ENCODE results near the gene FAM76B.

Gene FAM76B

GRCh38 chr11:95734009-95734572 is 55.5 kb downstream of the FAM76B start:
- no peak for DNase-seq (ENCODE audit: extremely low read depth, low read depth)
- TF ChIP-seq CTCF (IDR thresholded peaks at IDR 0.05; ENCODE audit: low read depth, low read length) = no peak

GRCh38 chr11:95732930-95733602 is 56.5 kb downstream of the FAM76B start:
- no peak for TF ChIP-seq CTCF (IDR thresholded peaks at IDR 0.05; ENCODE audit: low read depth, low read length)
- no peak for DNase-seq (ENCODE audit: extremely low read depth, low read depth)

GRCh38 chr11:95729462-95729861 is 60.1 kb downstream of the FAM76B start:
- no peak for DNase-seq (ENCODE audit: extremely low read depth, low read depth)
- TF ChIP-seq CTCF (IDR thresholded peaks at IDR 0.05; ENCODE audit: low read depth, low read length) = no peak

GRCh38 chr11:95728790-95729189 is 60.8 kb downstream of the FAM76B start:
- no peak for DNase-seq (ENCODE audit: extremely low read depth, low read depth)
- TF ChIP-seq CTCF (IDR thresholded peaks at IDR 0.05; ENCODE audit: low read depth, low read length) = no peak

GRCh38 chr11:95728094-95728493 is 61.5 kb downstream of the FAM76B start:
- DNase-seq (ENCODE audit: extremely low read depth, low read depth) = no peak
- no peak for TF ChIP-seq CTCF (IDR thresholded peaks at IDR 0.05; ENCODE audit: low read depth, low read length)

- TF ChIP-seq CTCF (IDR thresholded peaks at IDR 0.05; ENCODE audit: low read depth, low read length) = no peak
- no peak for DNase-seq (ENCODE audit: extremely low read depth, low read depth)
Measured at GRCh38 chr11:95727620-95728019, 62.0 kb downstream of the FAM76B start.

- DNase-seq (ENCODE audit: extremely low read depth, low read depth) = no peak
Measured at GRCh38 chr11:95727111-95727510, 62.5 kb downstream of the FAM76B start.

More at GRCh38 chr11:95727111-95727510, 62.5 kb downstream of the FAM76B start:
- no peak for TF ChIP-seq CTCF (IDR thresholded peaks at IDR 0.05; ENCODE audit: low read depth, low read length)
